HG03108 (cell line): Measurements from ENCODE around the gene SNAP23.

Source experiments
- ATAC-seq: cut with Tn5 transposase; IDR thresholded peaks from one replicate; pipeline ENCODE4 v1.9.1; 2021; ENCODE audit warnings: moderate library complexity; ENCODE audit not compliant: unreplicated experiment

Gene SNAP23

DNA sequence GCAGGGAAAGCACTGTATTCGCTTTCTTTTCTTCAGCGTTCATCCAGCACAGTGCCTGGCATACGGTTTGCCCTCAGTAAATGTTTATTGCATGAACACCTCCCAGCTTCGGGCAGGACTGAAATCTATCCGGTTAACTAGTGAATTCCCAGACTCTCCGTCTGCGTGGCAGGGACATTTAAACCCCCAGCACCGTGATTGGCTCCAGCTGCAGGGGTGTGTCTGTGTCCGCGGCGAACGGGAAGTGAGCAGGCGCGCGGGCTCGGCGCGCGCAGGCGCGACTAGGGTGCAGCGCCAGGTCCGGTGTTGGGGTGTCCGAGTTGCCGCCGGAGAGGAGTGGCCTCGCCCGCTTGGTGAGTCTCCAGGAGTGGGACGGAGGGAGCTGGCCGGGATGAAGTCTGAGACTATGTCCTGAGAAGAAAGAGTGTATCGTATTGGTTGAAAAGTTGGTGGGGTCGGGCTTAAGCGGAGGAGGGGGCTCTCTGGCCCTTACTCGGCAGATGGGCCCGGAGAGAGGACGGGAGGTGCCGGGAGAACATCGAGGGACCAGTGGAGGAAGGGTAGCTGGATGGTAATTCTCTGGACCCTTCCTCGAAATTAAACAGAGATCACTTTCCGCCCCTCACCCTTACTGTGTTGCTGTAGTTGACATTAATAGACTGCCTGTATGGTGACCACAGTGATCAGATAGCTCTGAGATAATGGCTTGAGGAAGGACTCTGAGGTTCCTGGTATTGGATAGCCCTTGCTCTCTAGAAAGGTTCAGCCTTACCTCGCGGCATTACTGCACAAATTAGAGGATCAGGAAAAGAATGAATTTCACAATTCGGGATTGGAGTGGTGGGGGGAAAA, at the start of gene SNAP23:
Gene SNAP23, plus strand, starts transcription at position 274 of the 852 bp plus-strand sequence. CDS start 16,213 bp downstream, outside the sequence.
- ATAC-seq, result peak; percentile 72

DNA sequence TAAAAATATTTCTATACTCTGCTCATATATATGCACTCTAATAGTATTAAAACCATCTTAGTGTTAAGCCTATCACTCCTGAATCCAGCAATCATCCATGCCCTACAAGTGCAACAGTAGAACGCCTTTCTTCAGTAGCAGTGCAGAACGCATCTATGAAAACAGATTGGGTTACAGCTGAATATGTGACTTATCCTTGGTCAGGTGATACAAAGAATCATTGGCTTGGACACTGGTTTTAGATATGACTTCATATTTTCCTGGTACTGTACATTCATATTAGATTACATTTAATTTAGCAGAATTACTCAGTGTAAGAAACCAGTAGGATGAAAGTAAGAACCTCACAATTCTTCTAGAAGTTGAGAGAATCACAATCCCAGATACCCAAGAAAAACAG, 47.8 kb upstream of the SNAP23 start:
- ATAC-seq, result no peak

DNA sequence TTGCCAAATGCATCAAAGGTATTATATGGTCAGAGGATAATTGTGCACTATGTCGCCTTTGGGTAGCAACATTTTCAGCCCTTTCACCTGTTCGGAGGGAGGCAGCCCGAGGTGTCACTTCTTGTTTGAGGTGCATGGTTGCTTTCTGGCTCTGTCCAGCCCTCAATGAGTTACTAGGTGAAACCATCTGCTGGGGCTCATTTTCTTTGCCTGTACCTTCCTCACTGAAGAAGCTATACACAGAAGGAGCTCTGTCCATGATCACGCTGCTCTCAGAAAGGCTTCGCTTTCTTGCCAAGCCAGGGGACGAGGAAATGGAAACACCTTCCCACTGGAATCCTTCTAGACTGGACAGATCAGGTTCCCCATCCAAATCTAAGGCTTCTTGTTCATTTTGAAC, 47.2 kb upstream of the SNAP23 start:
- no peak for ATAC-seq

- no peak for ATAC-seq
These were observed 45.5 kb upstream of the SNAP23 start for GRCh38 chr15:42449770-42450424.

GRCh38 chr15:42450425-42450790, 45.0 kb upstream of the SNAP23 start:
- no peak for ATAC-seq

DNA sequence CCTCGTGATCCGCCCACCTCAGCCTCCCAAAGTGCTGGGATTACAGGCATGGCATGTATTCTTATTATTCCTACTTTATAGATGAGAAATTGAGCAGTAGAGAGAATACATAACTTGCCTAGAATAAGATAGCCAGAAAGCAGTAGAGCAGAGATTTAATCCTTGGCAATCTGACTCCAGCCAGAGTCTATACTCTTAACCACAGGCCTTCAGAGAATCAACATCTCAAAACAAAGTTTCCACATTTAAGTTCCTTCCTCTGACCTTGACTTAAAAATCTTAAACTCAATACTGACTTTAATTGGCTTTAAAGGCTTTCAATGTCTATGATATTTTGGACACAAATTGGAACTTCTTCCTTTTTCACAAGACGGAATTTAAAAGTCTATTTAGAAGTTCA, 41.6 kb upstream of the SNAP23 start:
- no peak for ATAC-seq

DNA sequence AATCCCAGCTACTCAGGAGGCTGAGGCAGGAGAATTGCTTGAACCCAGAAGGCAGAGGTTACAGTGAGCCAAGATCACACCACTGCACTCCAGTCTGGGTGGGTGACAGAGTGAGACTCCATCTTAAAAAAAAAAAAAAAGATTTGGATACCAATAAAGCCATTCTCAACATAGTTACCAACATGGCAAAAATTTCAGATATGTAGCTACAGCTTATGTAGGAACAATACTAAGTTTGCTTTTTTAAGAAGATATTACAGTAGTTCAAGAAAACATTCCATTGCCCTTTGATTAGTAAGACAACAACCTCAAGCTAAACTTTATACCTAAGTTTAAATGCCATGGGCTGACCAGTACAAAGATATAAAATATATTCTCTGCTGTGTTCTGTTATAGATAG, 38.9 kb upstream of the SNAP23 start:
- no peak for ATAC-seq

DNA sequence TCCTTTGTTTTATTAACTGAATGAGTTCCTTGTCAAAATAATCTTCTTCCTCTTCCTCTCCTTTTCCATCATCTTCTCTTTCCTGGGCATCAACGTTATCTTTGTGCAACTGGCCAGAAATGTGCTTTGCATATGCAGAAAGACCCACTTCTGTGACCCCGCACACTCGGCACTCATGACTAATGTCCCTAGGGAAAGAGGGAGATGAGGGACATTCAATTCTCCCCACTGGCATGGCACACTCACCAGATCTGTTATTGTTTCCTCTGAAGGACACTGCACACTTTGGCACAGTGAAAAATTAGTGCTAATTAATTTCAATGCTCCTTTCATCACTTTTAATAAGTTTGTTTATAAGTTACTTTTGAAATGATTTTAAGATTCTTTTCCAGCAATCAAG, 38.5 kb upstream of the SNAP23 start:
- ATAC-seq, result no peak

GRCh38 chr15:42457445-42458442, 37.7 kb upstream of the SNAP23 start:
- ATAC-seq, result peak; percentile 75

- ATAC-seq, result no peak
These were observed 34.2 kb upstream of the SNAP23 start for GRCh38 chr15:42461261-42461660.

GRCh38 chr15:42465520-42466259, 29.7 kb upstream of the SNAP23 start:
- ATAC-seq, result no peak

GRCh38 chr15:42471002-42471401, 24.4 kb upstream of the SNAP23 start:
- no peak for ATAC-seq

- ATAC-seq, result no peak
These were observed 20.6 kb upstream of the SNAP23 start for GRCh38 chr15:42474827-42475226.

DNA sequence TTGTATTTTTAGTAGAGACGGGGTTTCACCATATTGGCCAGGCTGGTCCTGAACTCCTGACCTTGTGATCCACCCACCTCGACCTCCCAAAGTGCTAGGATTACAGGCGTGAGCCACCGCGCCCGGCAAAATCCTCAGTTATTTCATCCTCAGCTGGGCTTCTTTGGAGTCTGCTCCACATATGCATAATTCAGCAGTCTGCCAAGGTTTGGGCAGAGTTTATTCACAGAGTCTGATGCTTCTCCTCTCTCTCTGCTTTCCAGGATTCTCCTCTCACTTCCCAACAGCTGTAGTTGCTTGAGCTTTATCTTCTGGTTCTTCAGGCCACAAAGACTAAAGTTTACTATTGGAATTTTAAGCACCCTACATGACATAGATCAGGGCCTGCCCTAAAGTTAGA, 12.7 kb upstream of the SNAP23 start:
- ATAC-seq, result no peak

DNA sequence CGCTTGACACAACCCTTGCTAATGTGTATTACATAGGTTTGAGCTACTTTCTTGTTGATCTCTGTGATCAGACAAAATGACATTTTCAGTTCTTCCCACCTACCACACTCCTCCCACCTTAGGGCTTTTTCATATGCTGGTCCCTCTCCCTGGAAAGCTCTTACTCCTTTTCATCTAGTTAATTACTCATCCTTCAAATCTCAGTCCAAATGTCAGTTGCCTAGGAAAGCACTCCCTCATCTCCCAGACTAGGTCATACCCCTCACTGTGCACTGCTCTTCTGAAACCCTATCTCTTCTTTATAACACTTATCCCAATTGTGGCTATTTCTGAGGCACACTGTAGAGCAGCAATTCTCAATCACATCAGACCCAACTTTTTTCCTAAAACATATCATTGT, 11.8 kb upstream of the SNAP23 start:
- ATAC-seq, result no peak

DNA sequence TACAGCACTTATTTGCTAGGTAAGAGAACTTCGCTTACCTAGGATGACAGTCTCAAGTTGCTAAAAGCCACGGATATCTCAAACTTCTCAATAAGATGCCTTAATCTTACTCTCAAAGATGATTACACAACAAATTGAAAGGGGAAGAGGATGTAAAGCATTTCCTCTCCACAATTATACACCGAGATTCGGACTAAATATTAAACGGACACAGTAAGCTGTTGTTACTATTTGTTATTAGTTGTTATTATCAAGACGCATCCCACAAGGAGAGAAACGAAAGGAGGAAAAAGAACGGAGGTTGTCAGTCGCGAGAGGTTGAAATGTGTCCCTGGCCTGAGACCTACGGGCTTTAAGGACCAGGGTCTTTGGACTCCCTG, 5.2 kb upstream of the SNAP23 start:
- no peak for ATAC-seq

DNA sequence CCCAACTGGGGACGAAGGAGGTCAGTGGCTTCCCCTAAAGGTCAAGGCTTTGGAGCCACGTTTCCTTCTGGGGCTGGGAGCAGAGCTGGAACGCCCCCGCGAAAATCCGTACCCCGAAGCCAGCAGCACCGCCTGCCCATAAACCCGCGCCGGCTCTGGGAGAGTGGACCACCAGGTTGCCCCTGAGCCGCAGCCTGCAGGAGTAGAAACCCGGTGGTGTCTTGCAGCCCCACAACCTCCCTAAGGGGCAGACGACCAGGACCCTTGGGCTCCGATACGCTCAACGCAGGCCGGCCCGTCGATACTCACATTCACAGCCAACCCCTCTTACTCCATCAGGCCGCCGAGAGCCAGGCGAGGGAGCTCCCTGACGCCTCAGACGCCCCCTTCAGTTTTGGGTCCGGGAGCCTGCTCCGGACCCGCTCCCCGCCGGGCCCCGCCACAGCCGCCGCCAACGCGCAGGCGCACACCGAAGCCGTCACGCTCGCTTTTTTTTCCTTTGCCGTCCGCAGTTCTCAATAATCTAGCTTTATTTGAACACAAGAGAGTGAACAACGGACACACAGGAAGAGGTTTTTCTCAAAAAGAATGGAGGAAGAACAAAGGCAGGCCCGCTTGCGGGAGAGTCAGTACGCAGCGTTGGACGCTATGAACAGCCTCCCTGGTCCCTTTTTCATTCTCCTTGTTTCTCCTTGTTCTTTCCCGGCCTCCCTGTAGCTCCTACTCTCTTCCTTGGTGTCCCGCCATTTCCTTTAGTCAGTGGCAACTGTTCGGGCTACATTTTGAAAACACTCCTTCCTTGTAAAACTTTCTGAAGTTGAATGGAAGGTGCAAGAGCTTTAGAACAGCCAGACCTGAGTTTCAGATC, 4.5 kb upstream of the SNAP23 start, which contains the start of gene ZNF106:
Gene ZNF106, minus strand, starts transcription at position 471 of the 868 bp plus-strand sequence. CDS start 18,852 bp downstream, outside the sequence.
- peak; percentile 46 for ATAC-seq

DNA sequence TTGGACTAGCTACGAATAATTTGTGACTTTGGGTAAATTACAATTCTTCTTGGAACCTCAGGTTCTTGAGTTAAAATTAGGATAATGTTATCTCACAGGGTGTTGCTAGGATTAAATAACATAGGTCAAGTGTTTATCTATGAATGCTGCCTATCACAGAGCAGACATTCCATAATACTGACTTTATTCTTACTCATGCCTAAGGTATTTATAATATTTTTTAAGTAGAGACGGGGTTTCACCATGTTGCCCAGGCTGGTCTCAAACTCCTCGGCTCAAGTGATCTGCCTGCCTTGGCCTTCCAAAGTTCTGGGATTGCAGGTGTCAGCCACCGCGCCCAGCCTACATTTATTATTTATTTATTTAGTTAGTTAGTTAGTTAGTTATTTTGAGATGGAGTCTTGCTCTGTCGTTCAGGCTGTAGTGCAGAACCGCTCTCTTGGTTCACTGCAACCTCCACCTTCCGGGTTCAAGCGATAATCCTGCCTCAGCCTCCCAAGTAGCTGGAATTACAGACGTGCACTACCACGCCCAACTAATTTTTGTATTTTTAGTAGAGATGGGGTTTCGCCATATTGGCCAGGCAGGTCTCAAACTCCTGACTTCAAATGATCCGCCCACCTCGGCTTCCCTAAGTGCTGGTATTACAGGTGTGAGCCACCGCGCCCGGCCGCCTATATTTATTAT, 3.8 kb upstream of the SNAP23 start:
- ATAC-seq, result no peak

GRCh38 chr15:42493679-42494078, 1.8 kb upstream of the SNAP23 start:
- ATAC-seq, result no peak
